IMR-90 (cell line): Measurements from ENCODE around the gene BANP. TPM values are rescaled to one million over a fixed set of nuclear protein-coding genes. Genes with fewer than 3 reads are reported as not detected.

Experiments
- ATAC-seq: fragments of 200-7000 bp; cut with Tn5 transposase; 2 replicates; pipeline ENCODE4 v1.9.1; 2020; ENCODE audit warnings: low read depth, mild to moderate bottlenecking, moderate library complexity
- BruUV-seq: library from RNA; stranded (reverse); fragments of 400-500 nt; replicated peaks from 2 replicates; lab custom pipeline; 2021; lab: Mats Ljungman, UMichigan
- CTCF ChIA-PET: fragments of 300-600 bp; formaldehyde crosslinking; extraction: SDS; loops from one replicate; lab custom pipeline; 2021; ENCODE audit warnings: antibody characterized with exemption; lab: Yijun Ruan, JAX
- POLR2A ChIA-PET: fragments of 300-600 bp; sonication (Branson Sonifier 250); formaldehyde crosslinking; loops from one replicate; lab custom pipeline; 2022; ENCODE audit warnings: antibody characterized with exemption; ENCODE audit not compliant: unreplicated experiment; lab: Charles Lee
- DNase-seq: peaks from one replicate; pipeline ENCODE4 v3.0.0; 2013
- H2AFZ ChIP-seq: replicated peaks from 2 replicates; pipeline ENCODE3; 2013; ENCODE audit warnings: low read length, mild to moderate bottlenecking; ENCODE audit not compliant: poor library complexity
- H2AK5ac ChIP-seq: 2 replicates; pipeline ENCODE4 v1.6.1; 2013; ENCODE audit warnings: low read depth, low read length, inconsistent platforms
- H2AK9ac ChIP-seq: replicated peaks from 2 replicates; pipeline ENCODE3; 2013; ENCODE audit warnings: mild to moderate bottlenecking, low read depth, low read length, moderate library complexity; ENCODE audit not compliant: poor library complexity
- H2BK120ac ChIP-seq: 2 replicates; pipeline ENCODE4 v1.6.1; 2013; ENCODE audit warnings: low read depth, low read length, inconsistent platforms
- H2BK15ac ChIP-seq: 3 replicates; pipeline ENCODE4 v1.6.1; 2013; ENCODE audit warnings: low read depth, low read length, inconsistent platforms
- H2BK20ac ChIP-seq: 2 replicates; pipeline ENCODE4 v1.6.1; 2013; ENCODE audit warnings: low read depth, mild to moderate bottlenecking, inconsistent platforms, low read length, moderate library complexity
- H2BK5ac ChIP-seq: 2 replicates; pipeline ENCODE4 v1.6.1; 2013; ENCODE audit warnings: mild to moderate bottlenecking, low read depth, low read length, inconsistent platforms; ENCODE audit not compliant: poor library complexity, severe bottlenecking
- H3K14ac ChIP-seq: replicated peaks from 2 replicates; pipeline ENCODE4 v1.6.1; 2013; ENCODE audit warnings: low read depth, low read length, inconsistent platforms
- H3K18ac ChIP-seq: 2 replicates; pipeline ENCODE4 v1.6.1; 2013; ENCODE audit warnings: low read depth, low read length, control low read depth
- H3K23ac ChIP-seq: 2 replicates; pipeline ENCODE4 v1.6.1; 2013; ENCODE audit warnings: low read depth, low read length, inconsistent platforms
- H3K27ac ChIP-seq: 2 replicates; pipeline ENCODE4 v1.5.1; 2013; ENCODE audit warnings: mild to moderate bottlenecking, control low read depth, low read length; ENCODE audit not compliant: insufficient read depth
- H3K27me3 ChIP-seq: 2 replicates; pipeline ENCODE4 v1.6.1; 2013; ENCODE audit warnings: low read length; ENCODE audit not compliant: control insufficient read depth, insufficient read depth
- H3K36me3 ChIP-seq: 2 replicates; pipeline ENCODE4 v1.6.1; 2013; ENCODE audit warnings: low read length, mixed read lengths; ENCODE audit not compliant: control insufficient read depth, insufficient read depth
- H3K4ac ChIP-seq: 2 replicates; pipeline ENCODE4 v1.6.1; 2013; ENCODE audit warnings: low read depth, low read length, inconsistent platforms
- H3K4me1 ChIP-seq: 2 replicates; pipeline ENCODE4 v1.6.1; 2013; ENCODE audit warnings: low read length, mixed read lengths; ENCODE audit not compliant: control insufficient read depth, insufficient read depth
- H3K4me2 ChIP-seq: 2 replicates; pipeline ENCODE4 v1.6.1; 2013; ENCODE audit warnings: low read depth, mild to moderate bottlenecking, control low read depth, low read length, moderate library complexity
- H3K4me3 ChIP-seq: 2 replicates; pipeline ENCODE4 v1.5.1; 2013; ENCODE audit warnings: low read depth, mild to moderate bottlenecking, control low read depth, low read length, moderate library complexity; ENCODE audit not compliant: insufficient read depth
- H3K56ac ChIP-seq: 2 replicates; pipeline ENCODE4 v1.6.1; 2013; ENCODE audit warnings: low read length, inconsistent platforms; ENCODE audit not compliant: insufficient read depth; ENCODE audit errors: extremely low read depth
- H3K79me1 ChIP-seq, 2 experiments: 2 replicates each; pipeline ENCODE4 v1.6.1; 2013; ENCODE audit warnings: low read length in 2 of 2, inconsistent platforms in 1 of 2, low read depth in 1 of 2
- H3K9ac ChIP-seq: 2 replicates; pipeline ENCODE4 v1.6.1; 2013; ENCODE audit warnings: low read depth, low read length, control low read depth
- H3K9me1 ChIP-seq: 2 replicates; pipeline ENCODE4 v1.6.1; 2013; ENCODE audit warnings: low read length, inconsistent platforms; ENCODE audit not compliant: insufficient read depth
- H3K9me3 ChIP-seq: 2 replicates; pipeline ENCODE4 v1.6.1; 2013; ENCODE audit warnings: low read length; ENCODE audit not compliant: control insufficient read depth, insufficient read depth
- H4K20me1 ChIP-seq: 2 replicates; pipeline ENCODE4 v1.6.1; 2013; ENCODE audit warnings: low read length, inconsistent platforms; ENCODE audit not compliant: insufficient read depth
- H4K5ac ChIP-seq: 2 replicates; pipeline ENCODE4 v1.6.1; 2013; ENCODE audit warnings: mild to moderate bottlenecking, low read depth, low read length, control low read depth
- H4K8ac ChIP-seq, 2 experiments: 2 replicates each; pipeline ENCODE4 v1.6.1; 2013; ENCODE audit warnings: low read depth in 2 of 2, low read length in 2 of 2, control low read depth in 1 of 2, inconsistent platforms in 1 of 2
- H4K91ac ChIP-seq: 2 replicates; pipeline ENCODE4 v1.6.1; 2013; ENCODE audit warnings: low read depth, low read length, inconsistent platforms; ENCODE audit not compliant: insufficient read depth
- BHLHE40 ChIP-seq: fragments of 150-350 bp; IDR thresholded peaks from 2 replicates; pipeline ENCODE4 v1.6.1; 2016; ENCODE audit warnings: mild to moderate bottlenecking, low read depth, low read length
- MXI1 ChIP-seq: IDR thresholded peaks from 2 replicates; pipeline ENCODE4 v1.6.1; 2012; ENCODE audit warnings: low read depth, mild to moderate bottlenecking, low read length, moderate library complexity, borderline replicate concordance
- NFE2L2 ChIP-seq: fragments of 150-350 bp; IDR thresholded peaks from 2 replicates; pipeline ENCODE4 v1.6.1; 2016; ENCODE audit warnings: low read depth, mild to moderate bottlenecking, low read length
- RCOR1 ChIP-seq: IDR thresholded peaks from 2 replicates; pipeline ENCODE4 v1.6.1; 2012; ENCODE audit warnings: mild to moderate bottlenecking, low read length, improper control_type of control experiment; ENCODE audit not compliant: insufficient replicate concordance
- RFX5 ChIP-seq: IDR thresholded peaks from 2 replicates; pipeline ENCODE4 v1.8.0; 2012; ENCODE audit warnings: low read depth, mild to moderate bottlenecking, low read length, moderate library complexity
- SMC3 ChIP-seq: fragments of 150-350 bp; IDR thresholded peaks from 2 replicates; pipeline ENCODE4 v1.6.1; 2016; ENCODE audit warnings: low read depth, mild to moderate bottlenecking, antibody characterized with exemption, low read length, moderate library complexity
- WGBS, 2 experiments: methylation state at CpG; one replicate each; pipeline versions ENCODE4 v1.1.5 to v1.1.7; 2013; ENCODE audit warnings: missing lambda C conversion rate in 2 of 2; ENCODE audit not compliant: insufficient read length in 1 of 2; ENCODE audit errors: extremely low coverage in 2 of 2; 5-methylcytosine and 5-hydroxymethylcytosine counted together
- dilution Hi-C: fragments of 300-500 bp; cut with HindIII; formaldehyde crosslinking; loops from one replicate; pipeline ENCODE4 v1.14.3; 2018; ENCODE audit warnings: low sequenced_read_pairs; ENCODE audit not compliant: unreplicated experiment
- in situ Hi-C: fragments of 300-500 bp; cut with MboI; formaldehyde crosslinking; loops from 3 replicates; pipeline ENCODE4 v1.14.3; 2019; ENCODE audit warnings: low sequenced_read_pairs, inconsistent platforms, mixed read lengths
- intact Hi-C: fragments of 100-400 bp; cut with micrococcal nuclease; formaldehyde crosslinking; loops from 2 replicates; pipeline ENCODE4 v1.10.0; 2022
- polyA plus RNA-seq, 3 experiments: library from polyadenylated mRNA; depleted of rRNA; stranded (reverse); fragments of >200 nt; gene quantifications; 2 replicates each; pipeline ENCODE4 v1.2.3, GENCODE V29; 2012; ENCODE audit warnings: low replicate concordance in 1 of 3
- total RNA-seq: library from RNA; depleted of rRNA; stranded (reverse); fragments of >200 nt; gene quantifications from 2 replicates; pipeline ENCODE4 v1.2.3, GENCODE V29; 2012
- TF ChIP-seq, protein P1 (sequence below): fragments of 150-350 bp; IDR thresholded peaks from 2 replicates; pipeline ENCODE4 v1.6.1; 2017; ENCODE audit warnings: mild to moderate bottlenecking, antibody characterized with exemption, low read length, low read depth

The BANP gene
- total and polyA plus RNA-seq, 2 of the 4 experiments (the other 2 are of a cell fraction), result 17.4 to 17.9 TPM

GRCh38 chr16:88060524-88061219 lies 109.4 kb downstream of the BANP start:
- no peak overlapping the region for H2BK5ac ChIP-seq
- no peak overlapping the region for H3K56ac ChIP-seq
- H3K9me1 ChIP-seq, result peaks cover 19% of the 10 kb centered on the region
- no peak overlapping the region for H2AK9ac ChIP-seq
- H3K9ac ChIP-seq, result no peak overlapping the region
- no peak overlapping the region for H3K23ac ChIP-seq
- H4K20me1 ChIP-seq, result no peaks in the 10 kb centered on the region
- H3K4me1 ChIP-seq, result peaks cover 26% of the 10 kb centered on the region
- peak overlapping the region; percentile 36; the same call in 1 of the 2 replicates for H2AK5ac ChIP-seq
- BruUV-seq, result no TSS peak
- H2BK20ac ChIP-seq, result no peak overlapping the region
- no peaks in the 10 kb centered on the region for H3K9me3 ChIP-seq
- 0 out of 2 replicates have a peak overlapping the region, but pooled peaks have one; percentile 17 for H2BK120ac ChIP-seq
- H4K8ac ChIP-seq, result peak overlapping the region in 1 of 2 experiments; percentile 6; a peak in 1 of 4 replicates
- H2BK15ac ChIP-seq, result peak overlapping the region; percentile 27; the same call in 1 of the 3 replicates
- ChIA-PET POLR2A (no interaction called here), CTCF (no interaction called here)
- H3K27ac ChIP-seq, result no peak overlapping the region
- H3K79me1 ChIP-seq, result peaks cover 4 to 39% of the 10 kb centered on the region in 2 experiments; a peak in 2 of 4 replicates
- no peak overlapping the region for H2AFZ ChIP-seq
- TF ChIP-seq BHLHE40, result no peak
- TF ChIP-seq MXI1, result no peak
- TF ChIP-seq SMC3, result no peak
- no peak for TF ChIP-seq RCOR1
- TF ChIP-seq, protein P1, sequence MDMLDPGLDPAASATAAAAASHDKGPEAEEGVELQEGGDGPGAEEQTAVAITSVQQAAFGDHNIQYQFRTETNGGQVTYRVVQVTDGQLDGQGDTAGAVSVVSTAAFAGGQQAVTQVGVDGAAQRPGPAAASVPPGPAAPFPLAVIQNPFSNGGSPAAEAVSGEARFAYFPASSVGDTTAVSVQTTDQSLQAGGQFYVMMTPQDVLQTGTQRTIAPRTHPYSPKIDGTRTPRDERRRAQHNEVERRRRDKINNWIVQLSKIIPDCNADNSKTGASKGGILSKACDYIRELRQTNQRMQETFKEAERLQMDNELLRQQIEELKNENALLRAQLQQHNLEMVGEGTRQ, result no peak
- no peak for TF ChIP-seq NFE2L2
- TF ChIP-seq RFX5, result no peak
- no peak overlapping the region for H4K5ac ChIP-seq
- H3K36me3 ChIP-seq, result peaks cover 5% of the 10 kb centered on the region; the same call in 1 of the 2 replicates
- H3K18ac ChIP-seq, result no peak overlapping the region
- WGBS, 2 experiments, result 95% methylated on average over 7 of the region's 30 CpGs; no CpG with 5 or more reads in 1 of the 2 experiments
- no peaks in the 10 kb centered on the region for H3K27me3 ChIP-seq
- H4K91ac ChIP-seq, result peak overlapping the region; percentile 25
- H3K4ac ChIP-seq, result peak overlapping the region; percentile 18
- in situ Hi-C loops (no loop called here), dilution Hi-C loops (no loop called here), intact Hi-C loops (loop anchor here (10.0 kb wide), 1 partner anchor 244 kb away; no protein-coding TSS in a partner anchor)
- no peak overlapping the region for H3K4me2 ChIP-seq
- no peak overlapping the region for H3K14ac ChIP-seq
- no peak for ATAC-seq
- H3K4me3 ChIP-seq, result no peak overlapping the region
- DNase-seq, result no peak
